CD14-positive monocyte (primary cell): ENCODE measurements around the gene FCN2. TPM values are rescaled to one million over a fixed set of nuclear protein-coding genes. Genes with fewer than 3 reads are reported as not detected.
"Not testable (repeated sequence)": the region's sequence is repeated elsewhere in the genome, so short reads cannot be mapped to it uniquely, and the experiment has no call there.

Experiments
- DNase-seq, 3 donors: peaks; one replicate each; pipeline ENCODE4 v3.0.0-alpha.2; 2011 to 2022
- H2AFZ ChIP-seq: 2 replicates; pipeline ENCODE4 v1.6.0; 2012; ENCODE audit warnings: mild to moderate bottlenecking, low read depth, low read length, inconsistent platforms; ENCODE audit not compliant: insufficient read depth, poor library complexity, severe bottlenecking
- H3K27ac ChIP-seq, 2 donors: 1 replicate in 1 of 2; 2 replicates in 1 of 2; pipeline ENCODE4 v1.5.1; 2012 to 2013; ENCODE audit warnings: low read length in 2 of 2, control low read depth in 1 of 2, inconsistent platforms in 1 of 2, low read depth in 1 of 2, mild to moderate bottlenecking in 1 of 2
- H3K27me3 ChIP-seq, 2 donors: one replicate each; pipeline versions ENCODE4 v1.6.0 to v1.6.1; 2011 to 2013; ENCODE audit warnings: low read length in 2 of 2; ENCODE audit not compliant: control insufficient read depth in 2 of 2, insufficient read depth in 2 of 2
- H3K36me3 ChIP-seq, 2 donors: replicated peaks in 1 of 2; 1 replicate in 1 of 2; 2 replicates in 1 of 2; pipeline versions ENCODE4 v1.5.1 to v1.6.1; 2012 to 2013; ENCODE audit warnings: low read length in 2 of 2, control low read depth in 1 of 2, inconsistent platforms in 1 of 2, mild to moderate bottlenecking in 1 of 2; ENCODE audit not compliant: insufficient read depth in 2 of 2, control insufficient read depth in 1 of 2
- H3K4me1 ChIP-seq, 2 donors: 1 replicate in 1 of 2; 2 replicates in 1 of 2; pipeline versions ENCODE4 v1.5.1 to v1.6.1; 2012 to 2013; ENCODE audit warnings: low read length in 2 of 2, control low read depth in 1 of 2, inconsistent platforms in 1 of 2, mild to moderate bottlenecking in 1 of 2, moderate library complexity in 1 of 2; ENCODE audit not compliant: insufficient read depth in 2 of 2, control insufficient read depth in 1 of 2
- H3K4me2 ChIP-seq: replicated peaks from 2 replicates; pipeline ENCODE3; 2012; ENCODE audit warnings: low read length, moderate library complexity, mild to moderate bottlenecking; ENCODE audit not compliant: poor library complexity, severe bottlenecking; ENCODE audit errors: extremely low read depth
- H3K4me3 ChIP-seq, 3 experiments: fragments of 200-600 bp in 1 of 3; sonication (generic) in 1 of 3; replicated peaks in 1 of 3; 1 replicate in 2 of 3; 2 replicates in 1 of 3; pipeline ENCODE4 v1.5.1; 2011 to 2013; ENCODE audit warnings: low read length in 3 of 3, mild to moderate bottlenecking in 3 of 3, control low read depth in 2 of 3, low read depth in 2 of 3, inconsistent platforms in 1 of 3, moderate library complexity in 1 of 3
- H3K79me2 ChIP-seq: 2 replicates; pipeline ENCODE4 v1.6.0; 2012; ENCODE audit warnings: mild to moderate bottlenecking, control low read depth, inconsistent platforms, low read length, moderate library complexity; ENCODE audit not compliant: insufficient read depth
- H3K9ac ChIP-seq: 2 replicates; pipeline ENCODE4 v1.6.0; 2017; ENCODE audit warnings: low read length, mild to moderate bottlenecking; ENCODE audit not compliant: insufficient read depth, poor library complexity, severe bottlenecking
- H3K9me3 ChIP-seq, 2 donors: replicated peaks in 1 of 2; 1 replicate in 1 of 2; 2 replicates in 1 of 2; pipeline versions ENCODE4 v1.5.1 to v1.6.1; 2012 to 2013; ENCODE audit warnings: low read length in 2 of 2, control low read depth in 1 of 2; ENCODE audit not compliant: control insufficient read depth in 1 of 2, insufficient read depth in 1 of 2
- H4K20me1 ChIP-seq: 2 replicates; pipeline ENCODE4 v1.6.0; 2012; ENCODE audit warnings: mild to moderate bottlenecking, low read length, control low read depth, moderate library complexity; ENCODE audit not compliant: insufficient read depth
- H3K27ac Mint-ChIP-seq, 7 donors: one replicate each; pipeline ENCODE4 v1.8.0; 2020; ENCODE audit warnings: mild to moderate bottlenecking in 7 of 7, mixed read lengths in 7 of 7, moderate library complexity in 6 of 7, inconsistent platforms in 2 of 7
- H3K27me3 Mint-ChIP-seq, 3 donors: one replicate each; pipeline ENCODE4 v1.8.0; 2021 to 2022; ENCODE audit warnings: low read depth in 3 of 3, mild to moderate bottlenecking in 3 of 3, mixed read lengths in 3 of 3, moderate library complexity in 3 of 3, inconsistent platforms in 1 of 3
- H3K36me3 Mint-ChIP-seq, 2 donors: one replicate each; pipeline ENCODE4 v1.8.0; 2020; ENCODE audit warnings: mixed read lengths in 2 of 2, inconsistent platforms in 1 of 2, mild to moderate bottlenecking in 1 of 2
- H3K4me1 Mint-ChIP-seq: one replicate; pipeline ENCODE4 v1.8.0; 2020; ENCODE audit warnings: mild to moderate bottlenecking, mixed read lengths
- H3K4me3 Mint-ChIP-seq, 2 donors: one replicate each; pipeline ENCODE4 v1.8.0; 2020; ENCODE audit warnings: mild to moderate bottlenecking in 2 of 2, mixed read lengths in 2 of 2, moderate library complexity in 1 of 2
- H3K9me3 Mint-ChIP-seq, 7 donors: one replicate each; pipeline ENCODE4 v1.8.0; 2020 to 2022; ENCODE audit warnings: mixed read lengths in 7 of 7, mild to moderate bottlenecking in 6 of 7, moderate library complexity in 6 of 7, inconsistent platforms in 2 of 7
- CTCF ChIP-seq: fragments of 200-600 bp; IDR thresholded peaks from one replicate; pipeline ENCODE4 v1.8.0; 2022; ENCODE audit warnings: antibody characterized with exemption, mild to moderate bottlenecking
- WGBS: methylation state at CpG from one replicate; pipeline ENCODE4 v1.1.5; 2013; ENCODE audit warnings: missing lambda C conversion rate; ENCODE audit not compliant: insufficient coverage; 5-methylcytosine and 5-hydroxymethylcytosine counted together
- intact Hi-C, 2 donors: fragments of 100-400 bp; cut with micrococcal nuclease; formaldehyde crosslinking; loops; one replicate each; pipeline versions ENCODE4 v1.15.0 to v1.15.1; 2023
- polyA plus RNA-seq, 3 donors: library from polyadenylated mRNA; depleted of rRNA in 1 of 3; unstranded in 2 of 3; stranded (reverse) in 1 of 3; fragments of 300-500 nt in 2 of 3; fragments of >200 nt in 1 of 3; fragmentation: Illumina TruSeq in 2 of 3; gene quantifications; 1 replicate in 2 of 3; 2 replicates in 1 of 3; pipeline ENCODE4 v1.2.3, GENCODE V29; 2012 to 2021

Gene FCN2
- polyA plus RNA-seq, 3 donors = not detected

DNA sequence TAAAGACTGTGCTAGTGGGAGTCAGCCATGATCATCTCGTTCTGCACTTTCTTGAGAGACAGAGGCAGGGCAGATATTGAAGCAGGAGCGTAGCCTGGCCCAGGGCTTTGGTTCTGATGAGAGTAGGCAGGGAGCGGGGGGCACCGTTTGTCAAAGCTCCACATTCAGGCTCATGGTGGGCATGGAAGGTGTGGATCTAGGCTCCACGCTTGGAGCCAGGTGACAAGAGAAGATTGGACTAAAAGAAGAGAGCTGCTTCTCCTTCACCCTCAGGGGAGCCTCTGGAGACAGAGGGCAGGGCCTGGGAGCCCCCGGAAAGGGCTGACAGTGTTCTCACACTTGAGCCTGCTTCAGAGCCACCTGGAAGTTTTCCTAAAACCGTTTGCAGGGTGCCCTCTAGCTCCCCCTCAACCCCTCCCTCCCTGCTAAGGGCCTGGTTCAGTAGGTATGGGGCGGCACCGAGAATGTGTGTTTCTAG is 24.7 kb upstream of the FCN2 start:
- Histone ChIP-seq H3K79me2 (no peaks in the 10 kb centered on the region), H3K4me2 (no peak overlapping the region), H2AFZ (no peak overlapping the region), H4K20me1 (no peaks in the 10 kb centered on the region), H3K36me3 (no peaks in the 10 kb centered on the region), H3K9me3 (peaks cover 2 to 3% of the 10 kb centered on the region in 2 donors), H3K27me3 (no peaks in the 10 kb centered on the region), H3K4me1 (no peaks in the 10 kb centered on the region), H3K4me3 (no peak overlapping the region), H3K9ac (no peak overlapping the region), H3K27ac (no peak overlapping the region)
- intact Hi-C loops = no loop called here
- no peaks in the 10 kb centered on the region for H3K36me3 Mint-ChIP-seq
- H3K9me3 Mint-ChIP-seq = peaks cover 0 to 12% (median 5%) of the 10 kb centered on the region in 7 donors
- no peaks in the 10 kb centered on the region for H3K4me1 Mint-ChIP-seq
- DNase-seq = no peak
- H3K27me3 Mint-ChIP-seq = peaks cover 7 to 12% (median 10%) of the 10 kb centered on the region in 3 donors
- H3K4me3 Mint-ChIP-seq = no peak overlapping the region
- H3K27ac Mint-ChIP-seq = no peak overlapping the region
- no peak for TF ChIP-seq CTCF
- 96% methylated on average over 3 of the region's 9 CpGs for whole genome bisulfite sequencing

GRCh38 chr9:134857451-134857850 is 23.2 kb upstream of the FCN2 start:
- H4K20me1 ChIP-seq, H3K4me1 ChIP-seq, H3K79me2 ChIP-seq, H3K36me3 ChIP-seq, H3K4me1 Mint-ChIP-seq, H3K36me3 Mint-ChIP-seq, H3K27ac ChIP-seq, H3K9me3 ChIP-seq, H3K27ac Mint-ChIP-seq, H3K9ac ChIP-seq, H3K4me3 Mint-ChIP-seq, DNase-seq, H3K4me2 ChIP-seq, intact Hi-C loops, H2AFZ ChIP-seq, H3K4me3 ChIP-seq, H3K27me3 ChIP-seq: not testable (repeated sequence)
- H3K27me3 Mint-ChIP-seq = peaks cover 9 to 14% (median 10%) of the 10 kb centered on the region in 3 donors
- peaks cover 0 to 12% (median 5%) of the 10 kb centered on the region in 7 donors for H3K9me3 Mint-ChIP-seq
- WGBS = 100% methylated on average over 1 of the region's 2 CpGs
